GM12878 (cell line): ENCODE results near the gene TRMU. TPM values are rescaled to one million over a fixed set of nuclear protein-coding genes. Genes with fewer than 3 reads are reported as not detected.

ENCODE experiments used
- ATAC-seq: fragments of 200-7000 bp; cut with Tn5 transposase; 3 replicates; pipeline ENCODE4 v1.9.1; 2020; ENCODE audit warnings: mild to moderate bottlenecking, moderate library complexity
- BruUV-seq: library from RNA; stranded (reverse); fragments of 400-500 nt; replicated peaks from 2 replicates; lab custom pipeline; 2021; lab: Mats Ljungman, UMichigan
- CTCF ChIA-PET: fragments of 300-600 bp; sonication (Branson Sonifier 250); formaldehyde crosslinking; extraction: SDS; loops from one replicate; lab custom pipeline; 2021; ENCODE audit warnings: inconsistent platforms; lab: Yijun Ruan, JAX
- POLR2A ChIA-PET: fragments of 350-600 bp; formaldehyde crosslinking; extraction: SDS; loops from one replicate; lab custom pipeline; 2021; ENCODE audit warnings: inconsistent platforms; lab: Charles Lee
- RAD21 ChIA-PET: fragments of 300-600 bp; sonication (Branson Sonifier 250); formaldehyde crosslinking; loops from one replicate; lab custom pipeline; 2023; ENCODE audit warnings: antibody characterized with exemption; ENCODE audit not compliant: unreplicated experiment; lab: Charles Lee
- SMC1A ChIA-PET: fragments of 300-600 bp; sonication (Branson Sonifier 250); formaldehyde crosslinking; loops from one replicate; lab custom pipeline; 2023; ENCODE audit not compliant: unreplicated experiment, uncharacterized antibody; lab: Charles Lee
- DNase-seq: peaks from one replicate; pipeline ENCODE4 v3.0.0-alpha.2; 2011; ENCODE audit warnings: low read depth, low spot score
- FAIRE-seq: peaks from 3 replicates; lab custom pipeline; 2011; peaks lifted over from hg19 to GRCh38; lab: Jason Lieb, UNC
- H2AFZ ChIP-seq: 2 replicates; pipeline ENCODE4 v1.6.0; 2011; ENCODE audit warnings: low read depth, low read length, control low read depth; ENCODE audit not compliant: control insufficient read depth
- H3K27ac ChIP-seq: 2 replicates; pipeline ENCODE4 v1.5.1; 2011; ENCODE audit warnings: control low read depth; ENCODE audit not compliant: control insufficient read depth, insufficient read depth
- H3K27me3 ChIP-seq, 2 experiments: replicated peaks in 1 of 2; 2 replicates each; pipeline versions ENCODE4 v1.6.0 to v1.6.1; 2011; ENCODE audit warnings: low read length in 1 of 2; ENCODE audit not compliant: control insufficient read depth in 2 of 2, insufficient read depth in 2 of 2
- H3K36me3 ChIP-seq, 2 experiments: 2 replicates each; pipeline ENCODE4 v1.5.1; 2011; ENCODE audit warnings: low read length in 1 of 2; ENCODE audit not compliant: control insufficient read depth in 2 of 2, insufficient read depth in 2 of 2
- H3K4me1 ChIP-seq: 2 replicates; pipeline ENCODE4 v1.6.1; 2011; ENCODE audit warnings: mild to moderate bottlenecking, low read length, moderate library complexity, mixed read lengths; ENCODE audit not compliant: control insufficient read depth, insufficient read depth
- H3K4me2 ChIP-seq: 2 replicates; pipeline ENCODE4 v1.6.0; 2011; ENCODE audit warnings: control low read depth; ENCODE audit not compliant: control insufficient read depth, insufficient read depth
- H3K4me3 ChIP-seq: fragments of 200-600 bp; sonication (generic); 2 replicates; pipeline ENCODE4 v1.5.1; 2016
- H3K79me2 ChIP-seq: 2 replicates; pipeline ENCODE4 v1.6.0; 2011; ENCODE audit warnings: low read length; ENCODE audit not compliant: control insufficient read depth, insufficient read depth
- H3K9ac ChIP-seq: 2 replicates; pipeline ENCODE4 v1.8.0; 2011; ENCODE audit warnings: low read length, control low read depth, mixed read lengths; ENCODE audit not compliant: control insufficient read depth, insufficient read depth
- H3K9me3 ChIP-seq: replicated peaks from 3 replicates; pipeline ENCODE4 v1.5.1; 2011; ENCODE audit warnings: mild to moderate bottlenecking, low read length; ENCODE audit not compliant: control insufficient read depth, insufficient read depth
- H4K20me1 ChIP-seq: 2 replicates; pipeline ENCODE4 v1.6.0; 2011; ENCODE audit not compliant: control insufficient read depth, insufficient read depth
- BACH1 ChIP-seq: fragments of 450-650 bp; IDR thresholded peaks from 2 replicates; pipeline ENCODE4 v1.6.1; 2017; ENCODE audit warnings: mild to moderate bottlenecking, borderline replicate concordance
- BCL11A ChIP-seq: IDR thresholded peaks from 2 replicates; pipeline ENCODE4 v1.6.1; 2011; ENCODE audit warnings: low read depth, low read length
- CBX3 ChIP-seq: fragments of 200-600 bp; sonication (generic); IDR thresholded peaks from 2 replicates; pipeline ENCODE4 v1.6.1; 2016; ENCODE audit warnings: low read depth, borderline replicate concordance
- IRF4 ChIP-seq: IDR thresholded peaks from 2 replicates; pipeline ENCODE4 v1.6.1; 2011; ENCODE audit warnings: low read depth, low read length
- JUNB ChIP-seq: IDR thresholded peaks from 2 replicates; pipeline ENCODE4 v1.6.1; 2016; ENCODE audit warnings: antibody characterized with exemption, mild to moderate bottlenecking
- KLF5 ChIP-seq: fragments of 450-650 bp; IDR thresholded peaks from 2 replicates; pipeline ENCODE4 v1.6.1; 2014; ENCODE audit warnings: mild to moderate bottlenecking; ENCODE audit not compliant: partially characterized antibody
- SIN3A ChIP-seq: IDR thresholded peaks from 2 replicates; pipeline ENCODE4 v1.6.1; 2012; ENCODE audit warnings: low read depth, low read length, improper control_type of control experiment
- SKIL ChIP-seq: fragments of 450-650 bp; IDR thresholded peaks from 2 replicates; pipeline ENCODE4 v1.6.1; 2017; ENCODE audit warnings: mild to moderate bottlenecking, low read depth, inconsistent platforms; ENCODE audit not compliant: poor library complexity, severe bottlenecking
- SP1 ChIP-seq: IDR thresholded peaks from one replicate; pipeline ENCODE4 v1.6.1; 2011; ENCODE audit warnings: low read depth, low read length
- SUZ12 ChIP-seq: fragments of 200-600 bp; sonication (generic); IDR thresholded peaks from one replicate; pipeline ENCODE4 v1.6.1; 2018; ENCODE audit warnings: antibody characterized with exemption, mild to moderate bottlenecking; ENCODE audit not compliant: unreplicated experiment
- TAF1 ChIP-seq: IDR thresholded peaks from 2 replicates; pipeline ENCODE4 v1.6.1; 2011; ENCODE audit warnings: mild to moderate bottlenecking, low read depth, low read length, borderline replicate concordance
- ZNF274 ChIP-seq: IDR thresholded peaks from one replicate; pipeline ENCODE4 v1.8.0; 2011; ENCODE audit not compliant: insufficient read length, insufficient read depth
- WGBS: methylation state at CpG from one replicate; pipeline ENCODE4 v1.1.6; 2016; ENCODE audit warnings: low lambda C conversion rate; ENCODE audit not compliant: insufficient replicate concordance, insufficient coverage; ENCODE audit errors: missing lambda C conversion rate; 5-methylcytosine and 5-hydroxymethylcytosine counted together
- in situ Hi-C: fragments of 300-500 bp; cut with MboI; formaldehyde crosslinking; loops from 9 replicates; pipeline ENCODE4 v1.14.3; 2018; ENCODE audit warnings: mixed read lengths
- intact Hi-C: fragments of 100-400 bp; cut with micrococcal nuclease; formaldehyde crosslinking; loops from one replicate; pipeline ENCODE4 v1.14.2; 2022; ENCODE audit not compliant: unreplicated experiment
- polyA plus RNA-seq, 11 experiments: library from polyadenylated mRNA; depleted of rRNA in 4 of 11; unstranded in 6 of 11; stranded (reverse) in 5 of 11; fragments of >200 nt; fragmentation: Nextera tagmentation in 4 of 11; fragmentation: Illumina TruSeq in 1 of 11; extraction: Ambion mirVana in 4 of 11; extraction: Trizol in 1 of 11; gene quantifications; 1 replicate in 1 of 11; 2 replicates in 10 of 11; pipeline versions ENCODE4 v1.2.1 to v1.2.3, GENCODE V29; 2011 to 2016; ENCODE audit warnings: inconsistent platforms in 2 of 11, missing spikeins in 2 of 11, low read depth in 1 of 11
- total RNA-seq, 4 experiments: library from RNA; depleted of rRNA in 3 of 4; stranded (reverse); fragments of >200 nt in 3 of 4; fragmentation: Illumina TruSeq in 1 of 4; extraction: Trizol in 1 of 4; gene quantifications; 2 replicates each; pipeline versions ENCODE4 v1.2.1 to v1.2.3, GENCODE V29; 2013 to 2021
- TF ChIP-seq, protein P1 (sequence below): IDR thresholded peaks from 2 replicates; pipeline ENCODE4 v1.6.1; 2012; ENCODE audit warnings: low read depth, low read length, improper control_type of control experiment

Gene TRMU
- total and polyA plus RNA-seq, 10 of the 15 experiments (the other 5 are each of a cell fraction or from before 2014, with no cell fraction given) = 3.5 to 57.0 (median 44.0) TPM

GRCh38 chr22:46392137-46392844 lies 56.8 kb downstream of the TRMU start:
- intact Hi-C loops = no loop called here
- SMC1A ChIA-PET = interaction anchor here (0.7 to 0.9 kb wide), 2 partner anchors 10 to 270 kb away, joined by 3 read pairs; no protein-coding TSS in a partner anchor
- POLR2A ChIA-PET = no interaction called here
- Histone ChIP-seq H2AFZ (no peak overlapping the region), H3K4me1 (no peaks in the 10 kb centered on the region)
- in situ Hi-C loops = no loop called here
- TF ChIP-seq IRF4 (no peak), BACH1 (no peak), JUNB (no peak), SKIL (no peak), SUZ12 (no peak), TAF1 (no peak), SP1 (no peak), ZNF274 (no peak), SIN3A (no peak), KLF5 (no peak), BCL11A (no peak), CBX3 (no peak)
- TF ChIP-seq, protein P1, sequence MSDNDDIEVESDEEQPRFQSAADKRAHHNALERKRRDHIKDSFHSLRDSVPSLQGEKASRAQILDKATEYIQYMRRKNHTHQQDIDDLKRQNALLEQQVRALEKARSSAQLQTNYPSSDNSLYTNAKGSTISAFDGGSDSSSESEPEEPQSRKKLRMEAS = no peak
- TF ChIP-seq, all 136 proteins: peak for 0
- ChIA-PET CTCF (interaction anchor here (0.7 to 2.4 kb wide), 2 partner anchors 25 to 315 kb away, joined by 3 to 9 read pairs; no protein-coding TSS in a partner anchor), RAD21 (interaction anchor here (0.9 kb wide), 1 partner anchor 25 kb away, joined by 3 read pairs; no protein-coding TSS in a partner anchor)
- no peak overlapping the region for H3K27ac ChIP-seq
- no peaks in the 10 kb centered on the region for H3K79me2 ChIP-seq
- H3K36me3 ChIP-seq = no peaks in the 10 kb centered on the region
- ATAC-seq (no peak), DNase-seq (no peak), FAIRE-seq (no peak)
- H3K9me3 ChIP-seq = no peaks in the 10 kb centered on the region
- no peak overlapping the region for H3K4me3 ChIP-seq
- 46% methylated on average over 16 of the region's 16 CpGs for WGBS
- BruUV-seq = no TSS peak
- H3K27me3 ChIP-seq = no peaks in the 10 kb centered on the region; a peak in 1 of 4 replicates
- H3K9ac ChIP-seq = no peak overlapping the region
- H4K20me1 ChIP-seq = no peaks in the 10 kb centered on the region
- H3K4me2 ChIP-seq = no peak overlapping the region
